Endothelial cell (in vitro differentiated cells): Measurements from ENCODE around the gene CMSS1. TPM values are rescaled to one million over a fixed set of nuclear protein-coding genes. Genes with fewer than 3 reads are reported as not detected.

Source experiments
- DNase-seq: peaks from one replicate; pipeline ENCODE4 v3.0.0; 2021; ENCODE audit warnings: low spot score
- H3K27ac Mint-ChIP-seq: one replicate; pipeline ENCODE4 v1.8.0; 2021; ENCODE audit warnings: mixed read lengths, inconsistent platforms; ENCODE audit not compliant: unreplicated experiment
- H3K27me3 Mint-ChIP-seq: one replicate; pipeline ENCODE4 v1.8.0; 2021; ENCODE audit warnings: mild to moderate bottlenecking, moderate library complexity, mixed read lengths, inconsistent platforms; ENCODE audit not compliant: unreplicated experiment
- H3K36me3 Mint-ChIP-seq: one replicate; pipeline ENCODE4 v1.8.0; 2021; ENCODE audit warnings: mild to moderate bottlenecking, low read depth, mixed read lengths, inconsistent platforms; ENCODE audit not compliant: unreplicated experiment
- H3K4me1 Mint-ChIP-seq: one replicate; pipeline ENCODE4 v1.8.0; 2021; ENCODE audit warnings: mild to moderate bottlenecking, mixed read lengths, inconsistent platforms; ENCODE audit not compliant: unreplicated experiment
- H3K4me3 Mint-ChIP-seq: one replicate; pipeline ENCODE4 v1.8.0; 2021; ENCODE audit warnings: mild to moderate bottlenecking, mixed read lengths, inconsistent platforms; ENCODE audit not compliant: unreplicated experiment
- H3K9me3 Mint-ChIP-seq: one replicate; pipeline ENCODE4 v1.8.0; 2021; ENCODE audit warnings: mixed read lengths, inconsistent platforms; ENCODE audit not compliant: unreplicated experiment
- total RNA-seq: library from RNA; stranded (reverse); fragmentation: NEBNext Ultra II Directional; extraction: Animal tissue kit (Norgen Biotek cat#: 25700); gene quantifications from one replicate; pipeline ENCODE4 v1.2.1, GENCODE V29; 2021; ENCODE audit not compliant: unreplicated experiment
- TF ChIP-seq, protein P1 (sequence below): fragments of 200-600 bp; sonication (generic); IDR thresholded peaks from one replicate; pipeline ENCODE4 v1.5.0; 2021; ENCODE audit warnings: antibody characterized with exemption; ENCODE audit not compliant: unreplicated experiment

CMSS1 gene
- total RNA-seq, 1 donor from 2014 or later, result 25.8 TPM

DNA sequence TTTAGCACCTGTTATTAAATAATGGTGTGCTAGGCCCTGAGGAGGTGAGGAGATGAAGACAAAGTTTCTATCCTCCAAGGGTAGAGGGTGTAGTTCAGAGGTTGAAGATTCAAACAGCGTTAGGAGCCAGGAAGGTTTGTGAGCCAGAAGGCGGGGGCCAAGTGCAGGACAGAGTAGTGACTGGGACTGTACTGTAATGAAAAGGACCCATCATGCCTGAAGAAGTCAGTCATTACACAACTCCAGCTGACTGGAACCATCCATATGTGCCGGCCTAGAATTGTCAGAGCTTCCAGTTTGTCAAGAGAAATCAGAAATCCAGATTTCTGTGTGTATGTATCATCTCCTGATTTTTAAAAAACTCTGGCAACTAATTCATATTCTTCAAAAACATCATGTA lies 241.8 kb downstream of the CMSS1 start:
- Mint-ChIP-seq H3K27me3 (peaks cover 2% of the 10 kb centered on the region), H3K4me3 (no peak overlapping the region), H3K27ac (no peak overlapping the region), H3K4me1 (peaks cover 10% of the 10 kb centered on the region), H3K9me3 (no peaks in the 10 kb centered on the region), H3K36me3 (no peaks in the 10 kb centered on the region)
- TF ChIP-seq, protein P1, sequence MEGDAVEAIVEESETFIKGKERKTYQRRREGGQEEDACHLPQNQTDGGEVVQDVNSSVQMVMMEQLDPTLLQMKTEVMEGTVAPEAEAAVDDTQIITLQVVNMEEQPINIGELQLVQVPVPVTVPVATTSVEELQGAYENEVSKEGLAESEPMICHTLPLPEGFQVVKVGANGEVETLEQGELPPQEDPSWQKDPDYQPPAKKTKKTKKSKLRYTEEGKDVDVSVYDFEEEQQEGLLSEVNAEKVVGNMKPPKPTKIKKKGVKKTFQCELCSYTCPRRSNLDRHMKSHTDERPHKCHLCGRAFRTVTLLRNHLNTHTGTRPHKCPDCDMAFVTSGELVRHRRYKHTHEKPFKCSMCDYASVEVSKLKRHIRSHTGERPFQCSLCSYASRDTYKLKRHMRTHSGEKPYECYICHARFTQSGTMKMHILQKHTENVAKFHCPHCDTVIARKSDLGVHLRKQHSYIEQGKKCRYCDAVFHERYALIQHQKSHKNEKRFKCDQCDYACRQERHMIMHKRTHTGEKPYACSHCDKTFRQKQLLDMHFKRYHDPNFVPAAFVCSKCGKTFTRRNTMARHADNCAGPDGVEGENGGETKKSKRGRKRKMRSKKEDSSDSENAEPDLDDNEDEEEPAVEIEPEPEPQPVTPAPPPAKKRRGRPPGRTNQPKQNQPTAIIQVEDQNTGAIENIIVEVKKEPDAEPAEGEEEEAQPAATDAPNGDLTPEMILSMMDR, result no peak
- no peak for DNase-seq

DNA sequence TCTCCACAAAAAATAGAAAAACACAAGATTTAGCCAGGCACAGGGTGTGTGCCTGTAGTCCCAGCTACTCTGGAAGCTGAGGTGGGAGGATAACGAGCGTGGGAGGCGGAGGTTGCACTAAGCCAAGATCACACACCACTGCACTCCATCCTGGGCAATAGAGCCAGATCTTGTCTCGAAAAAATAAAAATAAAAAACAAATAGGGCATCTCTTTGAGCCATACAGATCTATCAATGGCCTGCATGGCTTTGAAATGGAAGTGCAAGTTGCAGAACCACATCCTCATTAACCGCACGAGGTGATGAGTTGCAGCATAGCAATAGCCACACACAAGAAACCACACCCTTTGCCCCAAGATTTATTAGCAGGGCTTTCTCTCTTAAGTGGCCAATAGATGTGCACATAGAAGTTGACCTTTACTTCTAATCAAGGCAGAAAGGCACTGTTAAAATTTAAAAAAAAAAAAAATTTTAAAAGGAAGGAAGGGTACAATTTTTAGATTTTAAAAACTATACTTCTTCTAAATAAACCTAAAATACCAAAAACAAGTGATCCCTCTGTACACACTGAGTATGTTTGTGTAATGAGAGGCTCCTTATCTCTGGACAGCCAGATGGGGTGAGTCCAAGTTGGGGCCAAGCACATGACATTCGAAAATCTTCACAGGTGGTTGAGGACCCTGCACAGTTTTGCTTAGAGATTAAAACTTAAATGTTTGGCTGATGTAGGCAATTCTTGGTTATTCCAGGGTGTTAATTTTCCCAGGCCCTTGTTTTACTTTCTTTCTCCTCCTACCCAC lies 243.2 kb downstream of the CMSS1 start:
- no peaks in the 10 kb centered on the region for H3K36me3 Mint-ChIP-seq
- no peak overlapping the region for H3K27ac Mint-ChIP-seq
- H3K27me3 Mint-ChIP-seq, result no peaks in the 10 kb centered on the region

DNA sequence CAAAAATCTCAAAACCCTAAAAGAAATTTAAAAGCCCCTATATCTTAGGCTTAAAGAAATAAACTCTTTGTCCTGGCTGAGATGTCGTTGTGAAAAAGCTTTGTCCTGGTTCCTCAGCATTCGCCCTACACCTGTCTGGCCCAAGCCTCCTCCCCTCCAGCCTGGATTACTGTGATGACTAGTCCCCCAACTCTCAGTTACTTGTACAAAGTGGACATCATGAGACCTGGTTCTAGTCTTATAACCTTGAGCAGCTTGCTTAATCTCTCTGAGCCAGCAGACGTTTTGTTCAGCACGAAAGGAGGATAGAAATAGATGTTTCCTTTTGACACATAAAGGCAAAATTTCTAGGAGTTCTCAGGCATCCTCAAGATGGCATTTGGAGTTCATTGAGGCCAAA lies 245.0 kb downstream of the CMSS1 start:
- Mint-ChIP-seq H3K27ac (no peak overlapping the region), H3K4me3 (no peak overlapping the region), H3K4me1 (peaks cover 12% of the 10 kb centered on the region), H3K9me3 (no peaks in the 10 kb centered on the region), H3K27me3 (no peaks in the 10 kb centered on the region), H3K36me3 (no peaks in the 10 kb centered on the region)
- DNase-seq, result no peak
- TF ChIP-seq, protein P1, result no peak

More for the DNA sequence above, 243.2 kb downstream of the CMSS1 start:
- TF ChIP-seq, protein P1, result no peak
- Mint-ChIP-seq H3K9me3 (no peaks in the 10 kb centered on the region), H3K4me1 (peaks cover 12% of the 10 kb centered on the region), H3K4me3 (no peak overlapping the region)
- DNase-seq, result no peak

DNA sequence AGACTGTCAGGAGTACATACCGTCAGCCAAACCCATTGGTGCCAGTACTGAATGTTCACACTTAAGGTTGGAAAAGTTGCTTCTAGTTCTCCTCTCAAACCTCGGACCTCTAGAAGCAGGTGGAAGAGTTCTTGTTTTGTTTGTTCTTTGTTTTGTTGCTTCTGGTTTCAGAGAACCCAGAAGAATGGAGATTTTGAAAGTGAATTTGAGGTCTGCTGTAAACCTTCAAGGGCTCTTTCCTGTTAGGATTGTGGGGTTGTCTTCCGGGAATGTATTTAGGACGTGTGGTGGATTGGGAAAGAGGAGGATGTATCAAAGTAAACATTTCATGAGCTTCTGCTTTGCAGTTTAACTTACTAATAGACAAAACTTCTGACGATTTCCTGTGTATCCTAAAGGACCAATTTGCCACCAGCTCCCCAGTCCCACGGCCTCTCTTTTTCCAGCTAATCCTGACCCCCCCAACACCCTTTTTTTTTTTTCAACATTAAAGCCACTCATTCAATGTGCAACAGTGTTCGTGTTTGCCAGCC lies 246.3 kb downstream of the CMSS1 start:
- no peak overlapping the region for H3K4me3 Mint-ChIP-seq
- H3K9me3 Mint-ChIP-seq, result no peaks in the 10 kb centered on the region
- DNase-seq, result no peak
- H3K27ac Mint-ChIP-seq, result peak overlapping the region; percentile 82
- H3K36me3 Mint-ChIP-seq, result no peaks in the 10 kb centered on the region
- no peaks in the 10 kb centered on the region for H3K27me3 Mint-ChIP-seq
- TF ChIP-seq, protein P1, result no peak
- peaks cover 14% of the 10 kb centered on the region for H3K4me1 Mint-ChIP-seq

DNA sequence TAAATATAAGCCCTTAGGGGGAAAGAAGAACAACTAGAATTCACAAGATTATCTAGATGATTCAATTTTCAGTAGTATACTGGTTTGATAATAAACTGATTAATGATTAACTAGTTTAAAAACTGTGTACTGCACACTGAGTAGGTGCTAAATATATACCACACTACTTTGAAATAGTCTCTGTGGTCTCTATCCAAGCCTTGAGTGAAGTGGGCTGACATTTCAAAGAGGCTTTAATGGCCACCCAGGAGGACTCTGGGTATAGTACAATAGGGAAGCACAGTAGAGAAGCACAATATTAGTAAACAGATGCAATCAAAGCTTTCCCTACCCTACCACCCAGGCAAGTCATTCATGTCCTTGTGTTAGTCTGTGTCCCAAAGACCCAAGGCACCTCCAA lies 249.9 kb downstream of the CMSS1 start:
- H3K36me3 Mint-ChIP-seq, result no peaks in the 10 kb centered on the region
- DNase-seq, result no peak
- no peak overlapping the region for H3K4me3 Mint-ChIP-seq
- no peaks in the 10 kb centered on the region for H3K27me3 Mint-ChIP-seq
- no peak overlapping the region for H3K27ac Mint-ChIP-seq
- H3K9me3 Mint-ChIP-seq, result no peaks in the 10 kb centered on the region
- peaks cover 41% of the 10 kb centered on the region for H3K4me1 Mint-ChIP-seq
- TF ChIP-seq, protein P1, result no peak
